Measurements from ENCODE around the gene PSMA2.

- TF ChIP-seq CTCF (IDR thresholded peaks at IDR 0.05) (no peak), POLR2AphosphoS5 (IDR thresholded peaks at IDR 0.05; ENCODE audit: insufficient read depth in 1 of 2, low read depth in 1 of 2) (no peak)
These were observed 32.3 kb upstream of the PSMA2 start for GRCh38 chr7:42964293-42964692.
